ENCODE measurements around the gene MAN2B2.

DNA sequence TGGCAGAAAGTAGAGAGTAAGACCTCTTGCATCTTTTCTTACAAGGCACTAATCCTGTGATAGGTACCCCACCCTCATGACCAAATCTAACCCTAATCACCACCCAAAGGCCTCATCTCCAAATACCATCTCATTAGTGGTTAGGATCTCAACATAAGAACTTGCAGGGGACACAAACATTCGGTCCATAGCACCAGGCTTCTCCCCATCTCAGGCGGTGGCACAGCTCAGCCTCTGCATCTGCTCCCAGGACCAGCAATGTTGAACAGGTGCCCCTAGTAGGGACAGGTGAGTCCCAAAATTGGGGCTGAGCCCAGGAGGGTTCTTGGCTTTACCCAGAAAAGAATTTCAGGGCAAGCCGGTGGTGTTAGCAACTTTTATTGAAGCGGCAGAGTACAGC lies 57.1 kb downstream of the MAN2B2 start:
- no peak for TF ChIP-seq POLR2A (IDR thresholded peaks at IDR 0.05)
- TF ChIP-seq CTCF (IDR thresholded peaks at IDR 0.05) = no peak
